HG03432 (cell line): Measurements from ENCODE around the gene SNUPN.
"Not testable (repeated sequence)": the region's sequence is repeated elsewhere in the genome, so short reads cannot be mapped to it uniquely, and the experiment has no call there.

Experiments used
- ATAC-seq: cut with Tn5 transposase; IDR thresholded peaks from one replicate; pipeline ENCODE4 v1.9.1; 2021; ENCODE audit warnings: mild to moderate bottlenecking, moderate library complexity; ENCODE audit not compliant: unreplicated experiment

The SNUPN gene

GRCh38 chr15:75584121-75584520 is 41.4 kb downstream of the SNUPN start:
- ATAC-seq = no peak

DNA sequence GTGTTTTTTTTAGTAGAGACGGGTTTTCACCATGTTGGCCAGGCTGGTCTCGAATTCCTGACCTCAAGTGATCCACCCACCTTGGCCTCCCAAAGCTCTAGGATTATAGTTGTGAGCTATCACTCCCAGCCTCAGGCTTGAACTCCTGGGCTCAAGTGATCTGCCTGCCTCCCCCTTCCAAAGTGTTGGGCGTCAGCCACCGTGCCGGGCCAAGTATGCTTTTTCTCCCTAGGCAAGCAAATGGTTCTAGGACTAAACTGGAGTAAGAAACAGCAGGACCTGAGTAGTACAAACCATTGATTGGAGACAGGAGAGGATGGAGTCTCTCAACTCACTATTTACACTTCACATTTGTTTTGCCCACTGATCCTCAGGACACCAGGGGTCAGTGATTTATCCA is 41.8 kb downstream of the SNUPN start:
- no peak for ATAC-seq

DNA sequence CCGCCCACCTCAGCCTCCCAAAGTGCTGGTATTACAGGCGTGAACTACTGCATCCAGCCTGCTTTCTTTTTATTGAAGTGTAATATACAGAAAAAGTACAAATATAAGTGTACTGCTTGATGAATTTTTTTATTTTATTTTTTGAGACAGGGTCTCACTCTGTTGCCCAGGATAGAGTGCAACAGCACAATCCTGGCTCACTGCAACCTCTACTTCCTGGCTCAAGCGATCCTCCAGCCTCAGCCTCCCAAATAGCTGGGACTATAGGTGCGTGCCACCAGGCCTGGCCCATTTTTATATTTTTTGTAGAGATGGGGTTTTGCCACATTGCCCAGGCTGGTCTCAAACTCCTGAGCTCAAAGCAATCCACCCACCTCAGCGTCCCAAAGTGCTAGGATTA is 42.6 kb downstream of the SNUPN start:
- not testable (repeated sequence) for ATAC-seq

- ATAC-seq = peak; percentile 62
These were observed 46.3 kb downstream of the SNUPN start, which contains the start of gene PTPN9 for GRCh38 chr15:75578948-75579920. PTPN9 (minus strand) TSS chr15:75579315; CDS start chr15:75578776, 539 bp downstream.

- peak; percentile 54 for ATAC-seq
These were observed 47.2 kb downstream of the SNUPN start for GRCh38 chr15:75578173-75578947.

- ATAC-seq = no peak
These were observed 47.9 kb downstream of the SNUPN start for GRCh38 chr15:75577401-75578172.

GRCh38 chr15:75573648-75574384 is 51.7 kb downstream of the SNUPN start:
- no peak for ATAC-seq

DNA sequence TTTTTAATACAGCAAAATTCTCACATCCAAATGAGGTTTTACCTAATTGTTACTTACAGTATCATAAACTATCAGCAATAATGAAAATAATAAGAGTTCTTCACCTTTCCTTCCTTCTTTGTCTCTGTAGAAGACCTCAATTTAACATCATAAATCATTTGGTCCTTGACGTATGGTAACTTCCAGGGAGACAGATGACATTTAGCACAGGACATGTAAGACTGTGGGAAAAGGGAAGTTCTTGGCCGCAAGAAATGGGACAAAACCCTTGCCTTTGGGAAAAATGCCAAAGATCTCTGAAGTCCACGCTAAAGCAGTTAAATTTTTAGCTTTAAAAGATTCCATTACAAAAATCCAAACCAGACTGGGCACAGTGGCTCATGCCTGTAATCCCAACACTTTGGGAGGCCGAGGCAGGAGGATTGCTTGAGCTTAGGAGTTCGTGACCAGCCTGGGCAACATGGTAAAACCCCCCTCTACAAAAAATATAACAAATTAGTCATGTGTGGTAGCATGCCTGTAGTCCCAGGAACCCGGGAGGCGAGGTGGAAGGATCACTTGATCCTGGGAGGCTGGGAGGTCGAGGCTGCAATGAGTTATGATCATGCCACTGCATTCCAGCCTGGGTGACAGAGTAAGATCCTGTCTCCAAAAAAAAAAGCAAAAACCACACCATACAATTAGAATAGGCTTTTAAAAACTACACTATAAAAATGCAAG is 55.2 kb downstream of the SNUPN start:
- ATAC-seq = no peak

DNA sequence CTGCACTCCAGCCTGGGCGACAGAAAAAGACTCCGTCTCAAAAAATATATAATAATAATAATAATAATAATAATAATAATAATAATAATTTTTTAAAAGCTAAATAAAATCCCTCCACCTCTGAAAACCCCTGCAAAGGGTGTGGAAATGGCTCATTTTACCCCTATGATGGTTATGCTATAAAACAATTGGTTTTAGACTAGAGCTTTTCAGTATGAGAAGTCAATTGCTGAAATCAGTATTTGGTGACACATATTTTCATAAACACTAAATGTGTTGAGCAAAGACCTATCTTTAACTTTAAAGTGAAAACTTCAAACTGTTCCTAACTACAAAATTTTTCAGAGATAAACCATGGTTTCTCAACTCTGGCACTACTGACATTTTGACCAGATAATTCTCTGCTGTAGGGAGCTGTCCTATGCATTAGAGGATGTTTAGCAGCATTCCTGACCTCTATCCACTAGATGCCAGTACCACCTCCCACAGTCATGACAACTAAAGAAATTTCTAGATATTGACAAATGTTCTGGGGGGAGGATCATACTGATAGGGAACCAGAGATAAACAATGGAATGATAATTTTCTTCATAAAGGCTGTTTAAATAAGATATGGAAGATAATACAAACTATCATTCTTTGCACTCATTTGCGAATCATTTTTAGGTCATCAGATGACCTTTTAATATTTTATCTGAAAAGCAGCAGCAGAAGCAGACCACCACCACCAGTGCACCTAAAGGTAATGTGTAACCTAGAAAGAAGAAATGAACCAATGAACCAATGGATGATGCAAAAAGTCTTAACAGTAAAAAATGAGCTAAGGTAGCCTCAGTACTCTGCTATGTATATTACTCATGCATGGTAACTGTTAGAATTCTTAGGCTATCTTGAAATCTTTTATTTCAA is 60.2 kb downstream of the SNUPN start:
- no peak for ATAC-seq

GRCh38 chr15:75561888-75562287 is 63.6 kb downstream of the SNUPN start:
- no peak for ATAC-seq

GRCh38 chr15:75559360-75559759 is 66.2 kb downstream of the SNUPN start:
- not testable (repeated sequence) for ATAC-seq

DNA sequence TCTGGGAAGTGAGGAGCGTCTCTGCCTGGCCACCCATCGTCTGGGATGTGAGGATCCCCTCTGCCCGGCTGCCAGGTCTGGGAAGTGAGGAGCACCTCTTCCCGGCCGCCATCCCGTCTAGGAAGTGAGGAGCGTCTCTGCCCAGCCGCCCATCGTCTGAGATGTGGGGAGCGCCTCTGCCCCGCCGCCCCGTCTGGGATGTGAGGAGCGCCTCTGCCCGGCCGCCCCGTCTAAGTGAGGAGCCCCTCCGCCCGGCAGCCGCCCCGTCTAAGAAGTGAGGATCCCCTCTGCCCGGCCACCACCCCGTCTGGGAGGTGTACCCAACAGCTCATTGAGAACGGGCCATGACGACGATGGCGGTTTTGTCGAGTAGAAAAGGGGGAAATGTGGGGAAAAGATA is 66.6 kb downstream of the SNUPN start:
- ATAC-seq = not testable (repeated sequence)

DNA sequence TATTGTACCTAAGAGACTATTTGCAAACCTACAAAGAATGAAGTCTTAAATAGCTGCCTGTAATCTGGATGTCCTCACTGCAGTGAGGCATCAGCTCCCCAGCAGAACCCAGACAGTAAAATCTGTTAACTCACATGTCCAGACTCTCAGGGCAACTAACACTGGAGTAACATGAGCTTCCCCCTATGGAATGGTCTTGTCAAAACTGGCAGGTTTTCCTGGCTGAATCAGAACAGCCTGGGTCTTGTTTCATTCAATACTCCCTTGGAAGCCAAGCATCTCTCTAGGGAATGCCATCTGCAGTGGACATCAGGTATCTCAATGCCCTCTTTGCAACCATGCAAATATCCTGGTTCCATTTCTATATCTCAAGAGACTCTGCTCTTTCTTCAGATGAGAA is 70.8 kb downstream of the SNUPN start:
- ATAC-seq = no peak

- ATAC-seq = no peak
These were observed 71.9 kb downstream of the SNUPN start for GRCh38 chr15:75553659-75554058.

DNA sequence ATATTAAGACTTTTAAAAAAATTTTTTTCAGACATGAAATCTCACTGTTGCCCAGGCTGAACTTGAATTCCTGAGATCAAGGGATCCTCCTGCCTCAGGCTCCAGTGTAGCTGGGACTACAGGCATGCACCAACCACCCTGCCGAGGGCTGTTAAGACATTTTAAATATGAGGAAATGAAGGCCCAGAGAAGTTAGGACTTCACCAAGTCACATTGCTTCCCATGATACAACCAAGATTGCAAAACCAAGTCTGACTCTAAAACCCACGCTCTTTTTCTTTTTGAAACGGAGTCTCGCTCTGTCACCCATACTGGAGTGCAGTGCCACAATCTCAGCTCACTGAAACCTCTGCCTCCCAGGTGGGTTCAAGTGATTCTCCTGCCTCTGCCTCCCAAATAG is 74.4 kb downstream of the SNUPN start:
- no peak for ATAC-seq
